Endothelial cell of umbilical vein (primary cell): ENCODE measurements around the gene CD47.

Experiments
- POLR2AphosphoS5 ChIP-seq: IDR thresholded peaks from 2 replicates; pipeline ENCODE4 v1.6.1; 2012; ENCODE audit warnings: low read depth, mild to moderate bottlenecking, control low read depth, low read length, moderate library complexity; ENCODE audit not compliant: insufficient read depth
- TF ChIP-seq, protein P1 (sequence below), 2 donors: IDR thresholded peaks; 1 replicate in 1 of 2; 2 replicates in 1 of 2; pipeline ENCODE4 v1.5.1; 2011; ENCODE audit warnings: low read length in 2 of 2, mild to moderate bottlenecking in 2 of 2, moderate library complexity in 2 of 2, control low read depth in 1 of 2, inconsistent platforms in 1 of 2, low read depth in 1 of 2; ENCODE audit not compliant: insufficient read depth in 1 of 2; ENCODE audit errors: extremely low read depth in 1 of 2

DNA sequence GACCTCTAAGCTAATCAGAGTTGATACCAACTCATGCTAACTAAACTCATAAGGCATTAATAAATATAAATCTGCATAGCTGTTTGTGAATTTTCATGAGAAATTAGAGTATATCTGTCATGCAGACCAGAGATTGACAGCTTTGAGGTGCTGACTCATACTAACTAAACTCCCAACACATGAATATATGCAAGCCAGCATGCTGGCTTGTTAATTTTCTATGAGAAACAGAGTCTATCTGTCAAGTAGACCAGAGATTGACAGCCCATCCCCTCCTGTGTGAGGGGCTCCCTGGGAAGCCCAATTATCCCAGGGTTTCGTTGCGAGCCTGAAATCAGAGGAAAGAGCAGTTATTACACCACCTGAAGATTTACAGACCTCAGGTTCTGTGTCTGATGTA, 69.3 kb downstream of the CD47 start:
- no peak for TF ChIP-seq POLR2AphosphoS5
- TF ChIP-seq, protein P1, sequence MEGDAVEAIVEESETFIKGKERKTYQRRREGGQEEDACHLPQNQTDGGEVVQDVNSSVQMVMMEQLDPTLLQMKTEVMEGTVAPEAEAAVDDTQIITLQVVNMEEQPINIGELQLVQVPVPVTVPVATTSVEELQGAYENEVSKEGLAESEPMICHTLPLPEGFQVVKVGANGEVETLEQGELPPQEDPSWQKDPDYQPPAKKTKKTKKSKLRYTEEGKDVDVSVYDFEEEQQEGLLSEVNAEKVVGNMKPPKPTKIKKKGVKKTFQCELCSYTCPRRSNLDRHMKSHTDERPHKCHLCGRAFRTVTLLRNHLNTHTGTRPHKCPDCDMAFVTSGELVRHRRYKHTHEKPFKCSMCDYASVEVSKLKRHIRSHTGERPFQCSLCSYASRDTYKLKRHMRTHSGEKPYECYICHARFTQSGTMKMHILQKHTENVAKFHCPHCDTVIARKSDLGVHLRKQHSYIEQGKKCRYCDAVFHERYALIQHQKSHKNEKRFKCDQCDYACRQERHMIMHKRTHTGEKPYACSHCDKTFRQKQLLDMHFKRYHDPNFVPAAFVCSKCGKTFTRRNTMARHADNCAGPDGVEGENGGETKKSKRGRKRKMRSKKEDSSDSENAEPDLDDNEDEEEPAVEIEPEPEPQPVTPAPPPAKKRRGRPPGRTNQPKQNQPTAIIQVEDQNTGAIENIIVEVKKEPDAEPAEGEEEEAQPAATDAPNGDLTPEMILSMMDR (IDR thresholded peaks at IDR 0.05; ENCODE audit: extremely low read depth in 1 of 2, insufficient read depth in 1 of 2, low read depth in 1 of 2, low read length in 2 of 2): no peak
